HepG2 (cell line): Measurements from ENCODE around the gene NBEAL1. TPM values are rescaled to one million over a fixed set of nuclear protein-coding genes. Genes with fewer than 3 reads are reported as not detected.
A peak's percentile ranks its signal among the peaks of the same experiment; 100 is the strongest.

Experiments
- BRCA1 ChIP-seq: sonication (generic); formaldehyde crosslinking; IDR thresholded peaks from 2 replicates; pipeline ENCODE4 v1.4.0; 2020; ENCODE audit warnings: missing genetic modification reagents
- CHD2 ChIP-seq: IDR thresholded peaks from 2 replicates; pipeline ENCODE4 v1.6.1; 2011; ENCODE audit warnings: low read depth, low read length, improper control_type of control experiment
- CTCF ChIP-seq: sonication (generic); formaldehyde crosslinking; IDR thresholded peaks from 2 replicates; pipeline ENCODE4 v1.5.0; 2020; ENCODE audit warnings: mild to moderate bottlenecking, missing genetic modification reagents, moderate library complexity
- FOXO1 ChIP-seq: sonication (generic); formaldehyde crosslinking; IDR thresholded peaks from 2 replicates; pipeline ENCODE4 v1.4.0; 2020; ENCODE audit warnings: missing genetic modification reagents
- HOXA5 ChIP-seq: sonication (generic); formaldehyde crosslinking; IDR thresholded peaks from 2 replicates; pipeline ENCODE4 v1.4.0; 2020; ENCODE audit warnings: missing genetic modification reagents
- KDM2A ChIP-seq: sonication (generic); formaldehyde crosslinking; IDR thresholded peaks from 2 replicates; pipeline ENCODE4 v1.4.0; 2020; ENCODE audit warnings: low read depth, missing genetic modification reagents, borderline replicate concordance
- MTA1 ChIP-seq: sonication (generic); formaldehyde crosslinking; IDR thresholded peaks from 2 replicates; pipeline ENCODE4 v1.4.0; 2020; ENCODE audit warnings: missing genetic modification reagents, mild to moderate bottlenecking, borderline replicate concordance
- MTA3 ChIP-seq: sonication (generic); formaldehyde crosslinking; IDR thresholded peaks from 2 replicates; pipeline ENCODE4 v1.4.0; 2020; ENCODE audit warnings: missing genetic modification reagents
- PCBP2 ChIP-seq: fragments of 200-400 bp; formaldehyde crosslinking; optimal IDR thresholded peaks from 2 replicates; pipeline ENCODE3; 2018; ENCODE audit warnings: low read length, low read depth; ENCODE audit not compliant: poor library complexity, severe bottlenecking
- PTBP1 ChIP-seq: fragments of 200-400 bp; formaldehyde crosslinking; IDR thresholded peaks from 2 replicates; pipeline ENCODE4 v1.6.1; 2018; ENCODE audit warnings: low read length, low read depth; ENCODE audit not compliant: poor library complexity, severe bottlenecking
- SSRP1 ChIP-seq: IDR thresholded peaks from 2 replicates; pipeline ENCODE4 v1.6.1; 2016; ENCODE audit warnings: control low read depth
- TEAD2 ChIP-seq: sonication (generic); formaldehyde crosslinking; IDR thresholded peaks from 2 replicates; pipeline ENCODE4 v1.9.0; 2021; ENCODE audit warnings: missing genetic modification reagents
- TFDP2 ChIP-seq: sonication (generic); formaldehyde crosslinking; IDR thresholded peaks from 2 replicates; pipeline ENCODE4 v1.4.0; 2020; ENCODE audit warnings: missing genetic modification reagents
- TRIM24 ChIP-seq: sonication (generic); formaldehyde crosslinking; IDR thresholded peaks from 2 replicates; pipeline ENCODE4 v1.8.0; 2022; ENCODE audit warnings: mild to moderate bottlenecking, missing genetic modification reagents
- TSC22D2 ChIP-seq: sonication (generic); formaldehyde crosslinking; IDR thresholded peaks from 2 replicates; pipeline ENCODE4 v1.5.1; 2020; ENCODE audit warnings: missing genetic modification reagents, mild to moderate bottlenecking, borderline replicate concordance
- ZFP36L2 ChIP-seq: sonication (generic); formaldehyde crosslinking; IDR thresholded peaks from 2 replicates; pipeline ENCODE4 v1.4.0; 2020; ENCODE audit warnings: missing genetic modification reagents
- ZNF20 ChIP-seq: sonication (generic); formaldehyde crosslinking; IDR thresholded peaks from 2 replicates; pipeline ENCODE4 v1.4.0; 2020; ENCODE audit warnings: mild to moderate bottlenecking, moderate library complexity, missing genetic modification reagents
- ZNF30 ChIP-seq: sonication (generic); formaldehyde crosslinking; IDR thresholded peaks from 2 replicates; pipeline ENCODE4 v1.5.0; 2020; ENCODE audit warnings: mild to moderate bottlenecking, missing genetic modification reagents
- ZNF329 ChIP-seq: sonication (generic); formaldehyde crosslinking; IDR thresholded peaks from 2 replicates; pipeline ENCODE4 v1.9.0; 2021; ENCODE audit warnings: low read depth, mild to moderate bottlenecking, missing genetic modification reagents
- ZNF33A ChIP-seq: sonication (generic); formaldehyde crosslinking; IDR thresholded peaks from 2 replicates; pipeline ENCODE4 v1.5.1; 2020; ENCODE audit warnings: missing genetic modification reagents, mild to moderate bottlenecking, moderate library complexity, borderline replicate concordance
- ZNF44 ChIP-seq: sonication (generic); formaldehyde crosslinking; IDR thresholded peaks from 2 replicates; pipeline ENCODE4 v1.5.1; 2020; ENCODE audit warnings: mild to moderate bottlenecking, missing genetic modification reagents
- ZNF564 ChIP-seq: sonication (generic); formaldehyde crosslinking; IDR thresholded peaks from 2 replicates; pipeline ENCODE4 v1.8.1; 2023; ENCODE audit warnings: mild to moderate bottlenecking, missing genetic modification reagents
- ZNF597 ChIP-seq: sonication (generic); formaldehyde crosslinking; IDR thresholded peaks from 2 replicates; pipeline ENCODE4 v1.5.0; 2020; ENCODE audit warnings: missing genetic modification reagents
- ZNF629 ChIP-seq: sonication (generic); formaldehyde crosslinking; conservative IDR thresholded peaks from 2 replicates; pipeline ENCODE4 v1.5.0; 2020; ENCODE audit warnings: missing genetic modification reagents
- ZNF792 ChIP-seq: IDR thresholded peaks from 2 replicates; pipeline ENCODE4 v1.6.1; 2016
- ZNF841 ChIP-seq: sonication (generic); formaldehyde crosslinking; IDR thresholded peaks from 2 replicates; pipeline ENCODE4 v1.8.1; 2023; ENCODE audit warnings: missing genetic modification reagents, borderline replicate concordance
- polyA plus RNA-seq, 8 experiments: library from polyadenylated mRNA; depleted of rRNA in 3 of 8; stranded (reverse) in 7 of 8; unstranded in 1 of 8; fragments of >200 nt; fragmentation: Illumina TruSeq in 4 of 8; extraction: Trizol in 4 of 8; gene quantifications; 2 replicates each; pipeline versions ENCODE4 v1.2.1 to v1.2.3, GENCODE V29; 2011 to 2016; ENCODE audit warnings: low read depth in 4 of 8, missing spikeins in 1 of 8, mixed read lengths in 1 of 8; ENCODE audit not compliant: insufficient read depth in 1 of 8
- total RNA-seq, 5 experiments: library from RNA; depleted of rRNA; stranded (reverse); fragments of >200 nt; fragmentation: Illumina TruSeq; extraction: Trizol; gene quantifications; 2 replicates each; pipeline ENCODE4 v1.2.3, GENCODE V29; 2016; ENCODE audit warnings: low read depth in 1 of 5

Gene NBEAL1
- total and polyA plus RNA-seq, 2 of the 13 experiments (the other 11 are each of a cell fraction or from before 2014, with no cell fraction given): 6.4 to 15.7 TPM

- peak; percentile 10; the same call in 1 of the 2 replicates for TF ChIP-seq ZNF30 (CRISPR knock-in tag)
- TF ChIP-seq ZFP36L2 (CRISPR knock-in tag): no peak; the same call in 1 of the 2 replicates
- peak; percentile 87; the same call in 1 of the 2 replicates for TF ChIP-seq ZNF20 (CRISPR knock-in tag)
- no peak for TF ChIP-seq MTA3 (CRISPR knock-in tag)
- peak; percentile 93; the same call in 1 of the 2 replicates for TF ChIP-seq HOXA5 (CRISPR knock-in tag)
- peak; percentile 77; the same call in 1 of the 2 replicates for TF ChIP-seq MTA1 (CRISPR knock-in tag)
- peak; percentile 93 for TF ChIP-seq ZNF329 (CRISPR knock-in tag)
- TF ChIP-seq BRCA1 (CRISPR knock-in tag): peak; percentile 99
- peak; percentile 90; the same call in 1 of the 2 replicates for TF ChIP-seq TSC22D2 (CRISPR knock-in tag)
- peak; percentile 74; the same call in 1 of the 2 replicates for TF ChIP-seq ZNF597 (CRISPR knock-in tag)
- no peak for TF ChIP-seq TRIM24 (CRISPR knock-in tag)
- TF ChIP-seq ZNF33A: peak; percentile 94
- TF ChIP-seq KDM2A (CRISPR knock-in tag): peak; percentile 96
- TF ChIP-seq ZNF792 (CRISPR knock-in tag): peak; percentile 88
- TF ChIP-seq SSRP1: no peak; the same call in 1 of the 2 replicates
- no peak for TF ChIP-seq TEAD2 (CRISPR knock-in tag)
- TF ChIP-seq FOXO1 (CRISPR knock-in tag): peak; percentile 42
- peak; percentile 47; the same call in 1 of the 2 replicates for TF ChIP-seq CHD2
- peak; percentile 54 for TF ChIP-seq ZNF629 (CRISPR knock-in tag)
- no peak for TF ChIP-seq ZNF841 (CRISPR knock-in tag)
- peak; percentile 79; the same call in 1 of the 2 replicates for TF ChIP-seq TFDP2
- no peak for TF ChIP-seq ZNF44 (CRISPR knock-in tag)
- TF ChIP-seq CTCF (CRISPR knock-in tag): peak; percentile 75
- TF ChIP-seq PCBP2: no peak
- peak; percentile 93 for TF ChIP-seq PTBP1
- TF ChIP-seq ZNF564 (CRISPR knock-in tag): no peak; the same call in none of the 2 replicates
These were observed 224.2 kb downstream of the NBEAL1 start, which contains the start of gene CYP20A1 (continued) for GRCh38 chr2:203238704-203239526.
